GM18909 (cell line): Measurements from ENCODE around the gene KIF12.

Experiments
- ATAC-seq: cut with Tn5 transposase; IDR thresholded peaks from one replicate; pipeline ENCODE4 v1.9.1; 2021; ENCODE audit warnings: mild to moderate bottlenecking; ENCODE audit not compliant: unreplicated experiment, poor library complexity

Gene KIF12

DNA sequence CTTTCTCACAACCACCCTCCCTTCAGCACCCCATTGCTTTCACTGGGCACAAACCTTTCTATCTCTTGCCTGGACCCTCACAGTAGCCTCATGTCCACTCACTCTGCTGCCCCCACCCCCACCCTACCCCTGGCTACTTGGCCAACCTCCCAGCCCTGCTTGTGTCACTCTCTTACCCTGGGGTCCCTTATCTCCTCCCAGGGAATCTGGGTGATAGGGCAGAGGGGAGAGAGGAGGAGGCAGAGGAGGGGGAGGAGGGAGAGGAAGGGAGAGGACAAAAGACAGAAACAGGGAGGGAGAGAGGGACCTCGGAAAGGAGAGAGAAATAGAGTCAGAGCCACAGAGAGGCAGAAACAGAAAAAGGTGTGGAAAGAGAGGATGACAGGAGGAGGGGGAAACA is 25.0 kb upstream of the KIF12 start:
- no peak for ATAC-seq

DNA sequence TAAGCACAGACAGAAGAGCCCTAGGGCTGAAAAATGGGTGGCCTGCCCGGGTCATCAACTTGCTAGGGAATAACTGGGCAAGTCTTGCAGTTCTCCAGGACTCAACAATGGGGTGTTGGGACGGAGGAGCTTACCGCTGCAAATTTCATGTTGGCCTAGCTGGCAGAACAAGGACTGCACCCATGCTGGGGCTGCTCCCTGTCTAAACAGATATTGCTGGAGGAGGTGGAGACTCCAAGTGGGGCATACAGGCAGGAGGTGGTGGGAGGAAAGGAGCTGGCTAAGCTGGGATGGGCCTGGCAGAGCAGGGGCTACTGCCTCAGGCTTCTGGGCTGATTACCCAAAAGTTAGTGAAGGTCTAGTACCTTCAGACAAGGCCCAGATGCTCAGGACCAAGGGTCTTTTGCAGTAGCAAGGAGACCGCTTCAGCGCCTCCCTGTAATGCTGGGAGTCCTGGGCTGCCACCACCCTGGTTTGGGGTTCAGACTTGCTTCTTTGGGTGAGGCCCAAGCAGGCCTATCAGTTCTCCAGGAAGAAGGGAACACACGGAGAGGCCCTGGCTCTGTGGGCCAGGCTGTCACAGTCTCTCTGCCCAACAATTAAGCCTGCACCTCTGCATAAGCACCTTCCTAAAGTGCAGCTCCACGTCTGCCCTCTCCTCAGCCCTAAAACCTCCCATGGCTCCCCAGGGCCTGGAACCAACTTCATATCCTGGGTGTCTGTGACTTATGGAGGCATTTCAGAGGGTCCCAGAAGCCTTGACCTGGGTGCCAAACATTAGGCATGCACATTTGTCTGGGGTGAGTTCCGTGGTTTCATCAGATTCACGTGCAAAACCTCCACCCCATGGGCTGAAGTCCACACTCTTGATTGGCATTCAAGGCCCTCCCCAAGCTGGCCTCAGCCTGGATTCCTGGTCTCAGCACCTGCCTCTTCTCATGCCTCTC is 24.2 kb upstream of the KIF12 start:
- no peak for ATAC-seq

DNA sequence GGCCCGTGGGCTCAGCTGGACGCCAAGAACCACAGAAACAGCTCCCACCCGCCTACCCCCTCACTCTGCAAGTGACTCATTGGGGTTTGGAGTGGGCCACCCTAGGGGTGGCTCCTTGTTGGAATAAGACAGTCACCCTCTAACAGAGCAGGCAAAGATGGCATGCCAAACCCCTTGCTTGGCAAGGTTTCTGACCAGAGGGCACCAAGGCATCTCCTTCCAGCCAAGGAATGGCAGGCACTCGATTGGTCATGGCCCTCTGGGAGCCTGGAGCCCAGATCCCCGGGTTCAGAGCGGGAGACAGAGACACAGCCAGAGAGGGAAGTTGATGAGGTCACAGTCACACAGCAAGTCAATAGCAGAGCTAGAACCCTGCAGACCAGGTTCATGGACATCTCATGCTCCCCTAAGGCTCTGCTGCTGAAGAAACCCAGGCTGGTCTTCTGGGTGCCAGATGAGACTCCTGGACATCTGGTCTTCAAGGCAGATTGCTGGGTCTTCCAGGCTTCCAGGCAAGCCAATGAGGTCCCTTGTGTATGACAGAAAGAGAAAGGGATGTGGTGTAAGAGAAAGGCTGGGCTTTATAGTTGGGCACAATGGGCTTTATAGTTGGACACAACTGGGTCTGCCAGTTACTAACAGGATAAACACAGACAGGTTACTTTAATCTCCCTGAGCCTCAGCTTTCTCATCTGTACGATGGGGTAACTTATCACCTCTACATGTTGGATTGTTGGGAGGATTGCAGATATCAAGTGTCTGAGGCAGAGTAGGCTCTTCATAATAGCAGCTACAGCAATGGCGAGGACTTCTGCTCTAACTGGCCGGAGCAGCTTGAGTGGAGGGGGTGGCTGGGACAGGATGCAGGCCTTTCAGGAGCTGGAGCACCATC is 23.3 kb upstream of the KIF12 start:
- no peak for ATAC-seq

DNA sequence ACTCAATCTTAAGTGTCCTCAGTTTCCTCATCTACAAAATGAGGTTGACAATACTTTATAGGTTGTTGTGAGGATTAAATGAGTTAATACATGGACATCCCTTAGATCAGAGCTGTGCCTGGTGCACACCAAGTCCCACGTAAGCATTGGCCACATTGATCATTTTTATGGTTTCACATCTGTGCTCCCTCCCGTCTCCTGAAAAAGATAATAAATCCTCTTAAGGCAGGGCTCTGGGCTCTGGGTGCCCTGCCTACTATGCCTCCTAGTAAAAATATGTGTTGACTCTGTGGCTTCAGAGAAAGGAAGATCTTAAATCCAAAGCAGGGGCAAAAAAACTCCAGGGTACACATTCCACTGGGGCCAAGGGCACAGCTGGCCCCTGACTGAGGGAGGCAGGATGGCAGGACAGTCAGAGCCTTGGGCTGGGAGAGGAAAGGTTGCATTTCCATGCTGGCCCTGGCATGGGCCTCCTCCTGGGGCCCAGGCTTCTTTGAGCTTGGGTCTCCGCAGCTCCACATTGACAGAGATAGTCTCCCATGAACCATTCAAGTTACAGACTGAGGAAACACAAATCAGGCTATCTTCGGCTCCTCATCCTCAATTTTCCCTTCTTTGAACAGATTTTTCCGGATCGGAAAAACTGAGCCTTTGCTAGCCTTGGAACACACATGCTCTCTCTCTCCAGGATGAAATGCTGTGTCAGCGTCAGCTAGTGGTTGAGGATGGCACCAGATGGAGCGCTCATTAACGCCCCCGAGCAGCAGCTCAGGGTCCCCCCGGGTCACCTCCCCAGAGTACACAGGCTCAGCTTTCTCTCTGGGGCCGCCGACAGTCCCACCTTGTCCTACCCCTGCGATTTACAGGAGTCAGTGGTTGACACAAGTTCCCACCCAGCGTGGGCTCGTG is 22.4 kb upstream of the KIF12 start:
- ATAC-seq: no peak

DNA sequence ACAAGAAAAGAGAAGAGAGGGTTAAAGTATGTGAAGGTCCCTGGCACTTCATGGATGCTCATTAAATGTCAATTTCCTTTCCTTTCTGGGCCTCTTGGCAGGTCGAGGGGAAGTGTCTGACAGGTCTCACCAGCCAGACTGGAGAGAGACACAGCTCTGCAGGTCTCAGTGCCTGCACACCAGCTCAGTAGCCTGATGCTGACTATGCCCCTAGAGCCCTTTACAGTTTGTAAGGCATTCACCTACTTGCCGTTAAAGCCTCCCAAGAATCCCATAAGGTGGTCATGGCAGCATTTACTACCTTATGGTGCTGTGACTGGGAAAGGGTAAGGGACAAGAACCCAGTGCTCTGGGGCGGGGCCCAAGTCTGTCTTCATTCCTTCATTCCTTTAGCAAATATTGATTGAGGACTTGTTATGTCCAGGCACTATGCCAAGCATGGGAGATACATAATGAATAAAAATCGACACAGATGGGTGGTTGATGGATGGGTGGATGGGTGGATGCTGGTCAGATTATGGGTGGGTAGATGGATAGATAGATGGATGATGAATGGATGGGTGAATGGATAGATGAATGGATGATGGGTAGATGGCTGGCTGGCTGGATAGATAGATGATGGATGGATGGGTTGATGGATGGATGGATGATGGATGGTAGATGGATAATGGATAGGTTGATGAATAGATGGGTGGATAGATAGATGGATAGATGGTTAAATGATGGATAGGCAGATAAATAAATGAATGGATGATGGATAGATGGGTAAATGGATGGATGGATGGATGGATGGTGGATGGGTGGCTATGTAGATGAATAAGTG is 21.3 kb upstream of the KIF12 start:
- ATAC-seq: no peak

DNA sequence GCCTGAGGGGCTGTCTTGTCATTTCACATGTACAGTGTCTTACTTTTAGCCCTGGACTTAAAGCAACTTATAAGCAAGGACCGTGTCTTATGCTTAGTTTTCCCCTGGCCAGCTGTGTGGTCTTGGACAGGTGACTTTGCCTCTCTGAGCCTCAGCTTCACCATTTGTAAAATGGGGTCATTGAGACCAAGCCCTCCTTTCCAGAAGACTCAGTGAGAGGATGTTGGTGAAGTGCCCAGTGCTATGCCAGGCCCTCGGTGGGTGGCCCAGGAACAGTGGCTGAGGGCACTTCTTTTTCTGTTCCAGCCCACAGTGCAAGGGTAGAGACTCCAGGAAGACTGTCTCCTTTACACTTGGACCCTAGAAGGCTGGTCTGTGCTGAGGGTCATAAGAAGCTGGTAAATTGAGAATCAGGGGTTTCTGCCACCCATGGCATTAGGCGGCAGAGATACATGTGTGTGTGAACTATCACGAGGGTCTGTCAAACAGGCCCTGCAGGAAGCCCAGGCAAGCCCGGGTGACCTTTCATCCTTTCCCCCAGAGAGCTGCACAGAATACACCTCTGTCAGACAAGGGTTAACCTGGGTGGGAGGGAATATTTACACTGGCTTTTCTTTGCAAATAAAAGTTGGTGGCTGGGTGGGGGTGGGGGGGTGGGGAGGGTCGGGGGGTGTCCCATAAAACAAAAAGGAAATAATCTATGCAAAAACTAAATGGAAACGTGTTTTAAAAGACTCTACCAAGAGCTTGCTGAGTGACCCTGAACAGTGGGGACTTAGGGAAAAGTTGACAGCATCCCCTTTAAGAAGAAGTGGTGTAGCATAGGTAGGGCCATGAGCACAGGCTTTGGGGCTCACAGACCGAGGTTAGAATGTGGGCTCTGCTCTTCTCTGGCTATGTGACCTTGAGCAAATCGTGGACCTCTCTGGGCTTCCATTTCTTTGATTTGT is 20.4 kb upstream of the KIF12 start:
- ATAC-seq: no peak

DNA sequence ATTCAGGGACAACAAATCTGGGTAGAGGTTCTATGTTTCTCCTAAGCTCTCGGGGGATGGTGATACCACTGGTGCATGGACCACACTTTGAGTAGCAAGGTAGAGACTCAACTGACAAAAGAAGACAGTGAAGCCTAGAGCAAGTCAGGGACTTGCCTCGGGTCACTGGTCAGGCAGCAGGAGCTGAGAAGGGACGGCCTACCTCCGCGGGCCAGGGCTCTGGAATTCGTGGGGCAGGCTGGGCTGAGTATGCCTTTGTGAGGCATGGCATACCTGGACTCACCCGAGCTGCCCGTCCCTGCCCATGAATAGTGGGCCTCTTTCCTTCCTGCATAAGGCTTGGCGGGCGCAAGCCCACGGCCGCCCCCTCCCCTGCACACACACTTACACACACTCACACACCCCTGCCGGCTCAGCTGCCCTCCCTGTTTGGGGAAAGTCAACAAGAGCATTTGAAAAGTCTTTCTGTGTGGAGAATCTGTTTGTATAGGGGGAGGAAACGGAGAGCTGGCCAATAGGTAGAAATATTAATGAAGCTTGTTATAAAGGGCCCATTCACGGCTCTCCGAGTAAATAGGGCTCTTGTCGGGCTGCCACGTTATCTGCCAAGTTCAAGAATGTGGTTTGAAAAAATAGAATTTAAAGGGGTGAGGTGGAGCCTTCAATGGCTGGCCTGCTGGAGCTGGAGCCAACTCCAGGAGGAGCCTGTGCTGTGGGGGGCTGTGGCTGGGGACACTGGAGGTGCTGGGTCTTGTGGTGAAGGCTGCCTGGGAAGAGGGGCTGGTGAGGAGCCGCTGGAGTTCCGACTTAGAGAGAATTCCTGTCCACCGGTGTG is 19.1 kb upstream of the KIF12 start:
- ATAC-seq: no peak

DNA sequence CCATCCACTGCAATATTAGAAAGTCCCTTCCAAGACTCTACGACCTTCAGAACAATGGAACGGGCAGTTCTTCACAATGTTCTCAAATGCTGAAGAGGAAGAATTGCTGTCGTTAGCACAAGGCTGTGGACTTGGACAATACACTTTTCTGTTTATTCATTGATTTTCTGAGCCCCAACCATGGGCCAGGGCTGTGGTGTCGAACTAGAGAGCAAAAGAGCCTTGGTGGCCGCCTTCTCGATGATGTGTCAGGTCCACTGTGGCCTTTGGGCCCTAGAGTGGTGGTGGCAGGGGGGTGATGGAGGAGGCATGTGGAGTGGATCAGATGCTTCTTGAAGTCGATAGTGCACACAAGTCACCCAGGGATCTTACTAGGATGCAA is 18.5 kb upstream of the KIF12 start:
- ATAC-seq: no peak

DNA sequence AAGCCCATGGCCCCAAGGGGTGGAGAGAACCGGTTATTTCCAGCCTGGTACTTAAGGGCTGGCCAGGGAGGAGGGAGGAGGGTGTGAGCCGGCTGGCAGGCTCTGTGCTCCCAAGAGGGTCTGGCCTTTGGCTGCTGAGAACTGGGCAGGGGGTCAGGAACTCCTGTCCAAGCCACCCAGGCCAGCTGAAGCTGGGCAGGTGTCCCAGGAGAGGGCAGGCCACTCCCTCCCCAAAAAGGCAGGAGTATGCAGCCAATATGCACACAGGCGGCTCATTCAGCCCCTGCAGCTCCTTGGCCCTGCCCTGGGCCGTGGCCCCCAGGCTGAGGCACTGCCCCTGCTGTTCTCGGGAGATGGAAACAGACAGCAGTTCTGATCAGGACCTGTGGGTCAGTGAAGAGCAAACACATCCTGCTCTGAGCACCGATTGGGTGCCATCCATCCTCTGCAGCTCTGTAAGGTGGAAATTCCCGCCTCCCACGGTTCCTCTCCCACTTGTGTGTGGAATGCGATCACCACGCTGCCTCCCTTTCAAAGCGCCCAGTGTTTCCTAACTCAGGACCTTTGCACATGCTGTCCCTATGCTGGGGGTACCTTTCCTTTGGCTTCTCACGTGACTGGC is 17.1 kb upstream of the KIF12 start:
- no peak for ATAC-seq

DNA sequence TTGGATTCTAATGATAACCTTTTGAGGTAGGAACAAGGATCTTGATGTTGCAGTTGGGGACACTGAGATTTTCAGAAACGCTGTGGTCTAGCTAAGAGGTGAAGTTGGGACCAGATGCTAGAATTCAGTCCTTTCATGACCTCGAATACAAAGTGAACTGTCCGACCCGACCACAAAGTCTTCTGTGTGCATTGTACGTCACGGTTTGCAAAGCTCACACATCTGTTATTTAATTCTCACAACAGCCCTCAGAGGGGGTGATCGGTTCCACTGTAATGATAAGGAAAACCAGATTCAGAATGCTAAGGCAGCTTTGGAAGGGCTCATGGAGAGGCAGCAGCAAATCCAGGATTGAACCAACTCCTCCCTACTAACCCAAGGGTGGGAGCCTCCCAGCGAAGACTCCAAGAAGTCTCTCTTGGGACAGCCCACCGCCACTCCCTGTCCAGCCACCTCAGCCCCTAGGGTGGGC is 16.6 kb upstream of the KIF12 start:
- no peak for ATAC-seq

DNA sequence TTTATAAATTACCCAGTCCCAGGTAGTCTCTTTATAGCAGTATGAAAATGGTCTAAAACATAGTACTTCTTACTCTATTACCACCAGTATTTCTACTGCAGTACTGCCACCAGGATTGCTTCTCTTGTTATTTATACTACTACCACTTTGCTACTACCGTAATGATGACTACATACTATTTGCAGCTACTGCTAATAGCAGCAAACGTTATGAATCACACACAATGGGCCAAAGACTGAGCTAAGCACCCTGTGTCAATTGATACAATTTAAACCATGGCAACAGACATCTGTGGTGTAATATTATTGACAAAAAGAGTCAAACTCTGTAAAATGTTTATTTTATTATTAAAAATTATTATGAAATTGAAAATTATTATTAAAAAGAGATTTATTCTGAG is 15.3 kb upstream of the KIF12 start:
- ATAC-seq: no peak

DNA sequence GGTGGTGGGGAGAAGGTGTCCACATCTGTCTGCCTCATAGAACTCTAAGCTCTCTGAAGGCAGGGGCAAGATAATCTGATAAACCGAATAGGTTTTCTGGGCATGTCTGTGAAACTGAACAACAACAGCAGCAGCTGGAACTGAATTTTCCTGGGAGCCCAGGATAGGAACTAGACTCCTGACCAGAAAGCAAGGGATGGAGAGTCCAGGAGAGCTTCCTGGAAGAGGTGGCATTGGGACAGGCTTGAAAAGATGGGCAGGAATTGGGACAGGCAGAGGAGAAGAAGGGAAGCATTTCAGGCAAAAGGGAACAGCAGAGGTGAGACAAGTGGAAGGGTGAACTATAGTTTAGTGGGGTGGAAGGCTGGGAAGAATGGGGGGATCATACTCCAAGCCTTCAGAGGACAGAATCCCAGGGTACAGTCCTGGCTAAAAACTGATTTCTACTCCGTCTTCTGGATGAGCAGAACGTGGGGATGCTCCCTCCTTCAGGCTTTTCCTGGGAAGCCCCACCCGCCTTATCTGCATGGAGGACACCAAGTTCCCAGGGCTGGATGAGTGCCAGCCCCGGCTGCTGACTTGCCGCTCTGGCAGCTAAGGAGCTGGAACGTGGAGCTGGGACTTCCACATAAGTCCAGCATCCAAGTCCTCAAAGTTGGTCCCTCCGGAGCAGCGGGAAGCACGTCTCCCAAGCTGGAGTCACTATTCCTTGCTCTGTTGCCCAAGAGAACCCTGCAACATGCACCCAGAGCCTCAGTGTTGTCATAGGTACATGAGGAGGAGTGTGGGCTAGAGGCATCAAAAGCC is 13.9 kb upstream of the KIF12 start:
- ATAC-seq: no peak

DNA sequence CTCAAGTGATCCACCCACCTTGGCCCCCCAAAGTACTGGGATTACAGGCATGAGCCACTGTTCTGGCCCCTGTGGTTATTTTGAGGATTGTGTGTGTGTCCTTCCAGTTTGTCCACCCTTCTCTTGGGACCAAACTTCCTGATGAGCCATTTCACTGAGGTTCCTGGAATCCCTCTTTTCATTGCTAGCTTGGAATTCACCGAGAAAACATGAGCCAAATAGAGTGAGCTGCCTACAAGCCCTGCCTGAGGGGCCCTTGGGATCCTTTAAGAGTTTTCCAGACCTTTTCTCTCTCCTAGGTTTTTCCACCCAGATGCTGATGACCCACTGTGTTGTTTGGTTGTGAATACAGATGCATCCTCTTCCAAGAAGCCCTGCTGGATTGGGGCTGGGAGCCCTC is 13.2 kb upstream of the KIF12 start:
- ATAC-seq: no peak

DNA sequence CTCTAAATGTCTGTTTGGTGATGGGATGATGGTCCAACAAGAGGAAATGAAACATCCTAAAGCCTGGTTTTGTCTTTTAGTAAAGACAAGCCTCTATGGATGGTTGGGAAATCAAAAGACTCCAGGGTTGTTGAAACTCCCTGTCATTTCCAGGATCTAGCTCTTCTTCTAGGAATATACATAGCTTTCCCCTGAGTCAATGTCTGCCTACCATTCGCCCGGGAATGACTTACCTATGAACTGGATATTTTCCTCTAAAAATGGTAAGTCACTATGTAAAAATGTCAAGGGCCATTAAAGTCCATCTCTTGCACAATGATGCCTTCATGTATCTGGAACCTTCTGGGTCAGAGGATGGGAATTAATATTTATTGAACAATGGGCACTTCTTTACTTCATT is 11.1 kb upstream of the KIF12 start:
- no peak for ATAC-seq

DNA sequence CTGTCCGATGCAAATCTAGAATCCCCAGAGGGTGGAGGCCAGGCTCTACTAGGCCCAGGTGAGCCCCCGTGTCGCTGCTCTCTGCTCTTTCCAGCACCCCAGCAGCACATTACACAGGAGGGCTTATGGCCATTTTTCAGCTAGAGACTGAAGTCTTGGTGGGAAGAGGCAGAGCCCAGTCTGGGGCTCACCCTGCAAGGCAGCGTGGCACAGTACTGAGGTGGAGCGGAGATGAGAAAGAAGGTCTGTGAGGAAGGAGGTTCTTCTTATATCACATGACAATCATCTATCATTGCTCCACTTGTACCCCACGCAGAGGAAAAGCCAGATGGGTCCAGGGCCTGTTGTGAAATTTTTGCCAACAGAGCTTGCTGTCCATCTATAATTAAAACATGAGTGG is 10.0 kb upstream of the KIF12 start:
- ATAC-seq: no peak
